ENCODE results near the gene DLGAP1. TPM values are rescaled to one million over a fixed set of nuclear protein-coding genes. Genes with fewer than 3 reads are reported as not detected.

DLGAP1 gene
- total RNA-seq, 1 donor from 2014 or later: 7.7 TPM

GRCh38 chr18:4356929-4357328 is 98.2 kb downstream of the DLGAP1 start:
- H3K4me3 Mint-ChIP-seq (ENCODE audit: unreplicated experiment): no peak overlapping the region
- TF ChIP-seq CTCF (IDR thresholded peaks at IDR 0.05): no peak
- DNase-seq (ENCODE audit: low spot score): no peak
- H3K9me3 Mint-ChIP-seq (ENCODE audit: low read depth): peaks cover 3% of the 10 kb centered on the region
- H3K27ac Mint-ChIP-seq (ENCODE audit: unreplicated experiment): no peak overlapping the region
- H3K36me3 Mint-ChIP-seq (ENCODE audit: low read depth): no peaks in the 10 kb centered on the region
- H3K27me3 Mint-ChIP-seq (ENCODE audit: low read depth): peaks cover 12% of the 10 kb centered on the region
- peaks cover 3% of the 10 kb centered on the region for H3K4me1 Mint-ChIP-seq (ENCODE audit: low read depth)

- DNase-seq (ENCODE audit: low spot score): no peak
- Mint-ChIP-seq H3K36me3 (ENCODE audit: low read depth) (no peaks in the 10 kb centered on the region), H3K27ac (ENCODE audit: unreplicated experiment) (no peak overlapping the region), H3K27me3 (ENCODE audit: low read depth) (peaks cover 12% of the 10 kb centered on the region), H3K9me3 (ENCODE audit: low read depth) (no peaks in the 10 kb centered on the region), H3K4me3 (ENCODE audit: unreplicated experiment) (no peak overlapping the region), H3K4me1 (ENCODE audit: low read depth) (peaks cover 3% of the 10 kb centered on the region)
- no peak for TF ChIP-seq CTCF (IDR thresholded peaks at IDR 0.05)
These were observed 101.2 kb downstream of the DLGAP1 start for GRCh38 chr18:4353853-4354418.

GRCh38 chr18:4352746-4353551 is 102.2 kb downstream of the DLGAP1 start:
- H3K27me3 Mint-ChIP-seq (ENCODE audit: low read depth): peaks cover 12% of the 10 kb centered on the region
- H3K36me3 Mint-ChIP-seq (ENCODE audit: low read depth): no peaks in the 10 kb centered on the region
- H3K9me3 Mint-ChIP-seq (ENCODE audit: low read depth): no peaks in the 10 kb centered on the region
- H3K4me3 Mint-ChIP-seq (ENCODE audit: unreplicated experiment): no peak overlapping the region
- no peak overlapping the region for H3K27ac Mint-ChIP-seq (ENCODE audit: unreplicated experiment)
- no peak for DNase-seq (ENCODE audit: low spot score)
- H3K4me1 Mint-ChIP-seq (ENCODE audit: low read depth): peaks cover 3% of the 10 kb centered on the region
- TF ChIP-seq CTCF (IDR thresholded peaks at IDR 0.05): no peak

GRCh38 chr18:4351005-4351404 is 104.1 kb downstream of the DLGAP1 start:
- Mint-ChIP-seq H3K9me3 (ENCODE audit: low read depth) (no peaks in the 10 kb centered on the region), H3K36me3 (ENCODE audit: low read depth) (no peaks in the 10 kb centered on the region), H3K4me3 (ENCODE audit: unreplicated experiment) (no peak overlapping the region), H3K4me1 (ENCODE audit: low read depth) (peaks cover 3% of the 10 kb centered on the region), H3K27me3 (ENCODE audit: low read depth) (peaks cover 12% of the 10 kb centered on the region), H3K27ac (ENCODE audit: unreplicated experiment) (no peak overlapping the region)
- DNase-seq (ENCODE audit: low spot score): no peak
- TF ChIP-seq CTCF (IDR thresholded peaks at IDR 0.05): no peak

GRCh38 chr18:4335386-4335785 is 119.7 kb downstream of the DLGAP1 start:
- DNase-seq (ENCODE audit: low spot score): no peak
- no peak for TF ChIP-seq CTCF (IDR thresholded peaks at IDR 0.05)
- Mint-ChIP-seq H3K4me1 (ENCODE audit: low read depth) (peaks cover 10% of the 10 kb centered on the region), H3K27ac (ENCODE audit: unreplicated experiment) (no peak overlapping the region), H3K36me3 (ENCODE audit: low read depth) (no peaks in the 10 kb centered on the region), H3K9me3 (ENCODE audit: low read depth) (no peaks in the 10 kb centered on the region), H3K4me3 (ENCODE audit: unreplicated experiment) (no peak overlapping the region), H3K27me3 (ENCODE audit: low read depth) (no peaks in the 10 kb centered on the region)
